Fibroblast of skin of scalp (primary cell): ENCODE data around the gene KLF1.
"Not testable (repeated sequence)": the region's sequence is repeated elsewhere in the genome, so short reads cannot be mapped to it uniquely, and the experiment has no call there.

Source experiments
- DNase-seq: peaks from one replicate; pipeline ENCODE4 v3.0.0-alpha.2; 2013

The KLF1 gene

DNA sequence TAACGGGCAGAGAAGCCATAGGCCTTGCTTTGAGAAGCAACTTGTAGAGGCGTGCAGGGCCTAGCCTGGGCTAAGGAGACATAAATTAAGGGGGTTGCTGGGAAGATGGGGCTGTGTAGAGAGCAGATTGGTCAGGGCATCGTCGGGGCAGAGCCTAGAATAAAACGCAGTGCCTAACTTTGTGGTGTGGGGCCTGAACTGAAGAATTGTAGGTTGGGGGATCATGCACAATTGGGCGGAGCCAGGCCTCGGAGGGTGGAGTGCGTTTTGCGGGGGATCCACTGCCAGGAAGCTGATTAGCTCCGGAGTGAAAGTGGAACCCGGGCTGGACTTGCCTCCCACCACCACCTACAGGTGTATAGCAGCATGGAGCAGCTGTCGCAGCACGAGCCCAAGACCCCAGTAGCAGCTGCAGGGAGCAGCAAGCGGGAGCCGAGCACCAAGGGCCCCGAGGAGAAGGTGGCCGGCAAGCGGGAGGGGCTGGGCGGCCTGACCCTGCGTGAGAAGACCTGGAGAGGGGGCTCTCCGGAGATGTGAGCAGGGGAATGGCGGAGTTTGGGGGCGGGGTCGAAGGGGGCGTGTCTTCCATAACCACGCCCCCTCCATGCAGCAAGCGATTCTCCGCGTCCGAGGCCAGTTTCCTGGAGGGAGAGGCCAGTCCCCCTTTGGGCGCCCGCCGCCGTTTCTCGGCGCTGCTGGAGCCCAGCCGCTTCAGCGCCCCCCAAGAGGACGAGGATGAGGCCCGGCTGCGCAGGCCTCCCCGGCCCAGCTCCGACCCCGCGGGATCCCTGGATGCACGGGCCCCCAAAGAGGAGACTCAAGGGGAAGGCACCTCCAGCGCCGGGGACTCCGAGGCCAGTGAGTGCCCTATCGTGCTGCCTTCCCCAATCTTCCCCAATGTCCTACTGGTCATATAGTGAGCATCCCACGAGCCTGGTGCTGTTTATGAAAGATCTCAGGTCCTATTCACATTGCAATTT lies 19.6 kb downstream of the KLF1 start:
- DNase-seq = peak; percentile 56

DNA sequence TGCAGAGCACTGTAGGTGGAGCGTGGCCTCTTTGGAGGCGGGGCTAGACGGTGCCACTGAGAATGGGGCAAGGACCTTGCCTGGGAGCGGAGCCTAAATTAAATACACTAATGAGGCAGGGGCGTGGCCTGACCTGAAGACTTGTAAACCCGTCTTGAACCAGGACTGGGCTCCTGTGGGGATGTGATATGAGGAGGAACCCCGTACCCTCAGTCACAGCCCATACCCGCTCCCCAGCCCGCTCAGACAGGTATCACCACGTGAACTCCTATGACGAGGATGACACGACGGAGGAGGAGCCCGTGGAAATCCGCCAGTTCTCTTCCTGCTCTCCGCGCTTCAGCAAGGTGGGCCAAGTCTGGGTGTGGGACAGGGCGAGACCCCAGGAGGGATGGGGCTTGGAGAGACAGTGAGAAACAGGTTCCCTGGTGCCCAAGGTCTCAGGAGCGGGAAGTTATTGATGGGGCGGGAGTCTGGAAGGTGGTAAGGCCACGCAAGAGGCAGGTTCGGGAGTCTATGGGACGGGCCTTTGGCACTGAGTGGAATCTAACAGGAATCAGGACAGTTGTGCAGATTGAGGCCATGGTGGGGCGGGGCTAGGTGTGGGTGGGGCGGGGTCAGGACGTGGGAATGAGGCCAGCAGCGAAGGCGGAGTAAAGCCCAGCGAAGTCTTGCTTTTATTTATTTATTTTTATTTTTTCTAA lies 20.4 kb downstream of the KLF1 start:
- DNase-seq = no peak

DNA sequence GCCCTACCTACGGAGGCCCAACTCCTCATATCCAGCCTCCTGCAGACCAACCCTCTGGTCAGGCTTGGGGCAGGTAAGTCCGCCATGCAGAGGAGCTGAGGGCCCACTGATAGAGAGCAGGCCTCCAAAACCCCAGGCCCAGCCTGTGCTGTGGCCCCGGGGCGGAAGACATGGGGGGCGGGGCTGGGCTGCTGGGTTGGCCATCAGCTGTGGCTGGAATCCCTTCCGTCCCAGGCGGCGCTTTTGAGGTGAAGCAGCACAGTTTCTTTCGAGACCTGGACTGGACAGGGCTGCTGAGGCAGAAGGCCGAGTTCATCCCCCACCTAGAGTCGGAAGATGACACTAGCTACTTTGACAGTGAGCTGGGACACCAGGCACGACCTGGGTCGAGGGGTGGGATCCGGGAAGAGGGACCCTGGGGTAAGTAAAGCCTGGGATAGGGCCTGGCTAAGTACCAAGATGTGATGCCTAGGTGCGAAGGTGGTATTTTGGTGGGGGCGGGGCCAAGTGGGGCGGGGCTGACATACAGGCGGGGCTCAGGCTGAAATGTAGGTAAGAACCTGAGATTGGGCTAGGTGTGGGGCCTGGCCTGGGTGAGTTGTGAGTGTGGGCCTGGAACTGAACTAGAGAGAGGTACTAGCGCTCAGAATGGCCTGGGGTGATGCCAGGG lies 21.1 kb downstream of the KLF1 start:
- no peak for DNase-seq

DNA sequence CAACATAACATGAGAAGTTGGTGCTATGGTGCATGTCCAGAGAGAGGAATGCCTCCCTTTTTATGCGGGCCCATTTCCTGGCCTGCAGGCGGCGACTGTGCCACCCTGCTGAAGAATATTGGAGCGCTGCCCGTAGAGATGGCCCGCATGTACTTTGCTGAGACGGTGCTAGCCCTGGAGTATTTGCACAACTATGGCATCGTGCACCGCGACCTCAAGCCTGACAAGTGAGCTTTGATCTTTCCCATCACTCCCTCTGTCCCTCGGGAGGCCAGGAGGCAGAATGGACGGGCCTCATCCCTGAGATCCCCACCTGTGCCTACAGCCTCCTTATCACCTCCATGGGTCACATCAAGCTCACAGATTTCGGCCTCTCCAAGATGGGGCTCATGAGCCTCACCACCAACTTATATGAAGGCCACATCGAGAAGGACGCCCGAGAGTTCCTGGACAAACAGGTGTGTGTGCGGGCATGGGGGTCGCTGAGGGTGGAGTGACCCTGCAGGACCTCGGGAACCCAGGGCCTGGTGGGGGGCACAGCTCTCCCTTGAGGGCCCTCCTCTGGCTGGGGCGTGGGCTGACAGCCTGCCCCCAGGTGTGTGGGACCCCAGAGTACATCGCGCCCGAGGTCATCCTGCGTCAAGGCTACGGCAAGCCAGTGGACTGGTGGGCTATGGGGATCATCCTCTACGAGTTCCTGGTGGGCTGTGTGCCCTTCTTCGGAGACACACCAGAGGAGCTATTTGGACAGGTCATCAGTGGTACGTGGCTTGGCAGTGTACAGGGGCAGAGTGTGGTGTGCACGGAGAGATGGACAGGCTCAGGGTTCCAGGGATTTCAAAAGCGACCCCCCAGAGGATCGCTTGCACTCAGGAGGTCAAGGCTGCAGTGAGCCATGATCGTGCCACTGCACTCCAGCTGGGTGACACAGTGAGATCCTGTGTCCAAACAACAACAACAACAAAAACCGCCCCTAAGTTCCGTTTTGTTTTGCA lies 22.0 kb downstream of the KLF1 start:
- DNase-seq = no peak

DNA sequence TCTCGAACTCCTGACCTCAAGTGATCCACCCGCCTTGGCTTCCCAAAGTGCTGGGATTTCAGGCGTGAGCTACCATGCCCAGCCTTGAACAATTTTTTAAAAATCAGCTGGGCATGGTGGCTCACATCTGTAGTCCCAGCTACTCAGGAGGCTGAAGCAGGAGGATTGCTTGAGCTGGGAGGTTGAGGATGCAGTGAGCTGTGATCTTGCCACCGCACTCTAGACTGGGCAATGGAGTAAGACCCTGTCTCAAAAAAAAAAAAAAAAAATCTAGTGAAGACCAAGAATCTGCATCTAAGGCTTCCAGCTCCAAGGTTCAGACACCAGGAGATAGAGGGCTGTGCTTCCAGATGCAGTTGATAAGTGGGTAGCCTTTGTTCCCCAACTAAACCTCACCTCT lies 22.9 kb downstream of the KLF1 start:
- no peak for DNase-seq

DNA sequence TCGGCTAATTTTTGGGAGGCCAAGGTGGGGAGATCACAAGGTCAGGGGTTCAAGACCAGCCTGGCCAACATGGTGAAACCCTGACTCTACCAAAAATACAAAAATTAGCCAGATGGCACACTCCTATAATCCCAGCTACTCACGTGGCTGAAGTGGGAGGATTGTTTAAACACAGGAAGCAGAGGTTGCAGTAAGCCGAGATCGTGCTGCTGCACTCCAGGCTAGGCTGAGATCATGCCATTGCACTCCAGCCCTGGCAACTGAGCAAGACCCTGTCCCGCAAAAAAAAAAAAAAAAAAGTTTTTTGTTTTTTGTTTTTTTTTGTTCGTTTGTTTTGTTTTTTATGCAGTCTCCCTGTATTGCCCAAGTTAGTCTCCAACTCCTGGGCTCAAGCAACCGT lies 27.5 kb downstream of the KLF1 start:
- no peak for DNase-seq

DNA sequence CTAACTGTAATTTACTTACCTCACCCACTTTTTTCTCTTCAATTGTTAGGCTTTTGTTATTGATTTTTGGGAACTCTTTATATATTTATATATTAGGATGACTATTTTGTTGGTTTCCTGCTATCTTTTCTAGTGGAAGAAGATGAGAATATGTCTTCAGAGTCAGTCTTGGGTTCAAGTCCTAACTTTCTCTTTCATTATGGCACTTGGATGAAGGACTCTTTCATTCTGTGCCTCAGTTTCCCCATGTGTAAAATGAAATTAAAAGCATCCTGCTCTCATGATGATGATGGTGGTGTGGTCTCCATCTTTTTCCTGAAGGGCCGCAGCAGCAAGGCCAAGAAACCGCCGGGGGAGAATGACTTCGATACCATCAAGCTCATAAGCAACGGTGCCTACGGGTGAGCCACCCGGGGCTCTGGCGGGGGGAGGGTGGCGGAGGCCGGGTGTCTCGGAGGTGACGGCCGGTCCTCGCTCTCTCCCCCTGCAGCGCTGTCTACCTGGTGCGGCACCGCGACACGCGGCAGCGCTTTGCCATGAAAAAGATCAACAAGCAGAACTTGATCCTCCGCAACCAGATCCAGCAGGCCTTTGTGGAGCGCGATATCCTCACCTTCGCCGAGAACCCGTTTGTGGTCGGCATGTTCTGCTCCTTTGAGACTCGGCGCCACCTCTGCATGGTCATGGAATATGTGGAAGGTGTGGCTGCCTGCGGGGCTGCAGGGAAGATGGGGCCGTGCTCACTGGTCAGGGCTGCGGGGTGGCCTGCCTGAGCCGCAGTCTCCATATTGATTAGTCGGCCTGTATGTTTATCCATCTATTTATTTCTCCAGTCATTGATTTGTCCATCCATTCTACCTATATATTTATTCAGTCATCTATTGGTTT lies 28.7 kb downstream of the KLF1 start:
- no peak for DNase-seq

DNA sequence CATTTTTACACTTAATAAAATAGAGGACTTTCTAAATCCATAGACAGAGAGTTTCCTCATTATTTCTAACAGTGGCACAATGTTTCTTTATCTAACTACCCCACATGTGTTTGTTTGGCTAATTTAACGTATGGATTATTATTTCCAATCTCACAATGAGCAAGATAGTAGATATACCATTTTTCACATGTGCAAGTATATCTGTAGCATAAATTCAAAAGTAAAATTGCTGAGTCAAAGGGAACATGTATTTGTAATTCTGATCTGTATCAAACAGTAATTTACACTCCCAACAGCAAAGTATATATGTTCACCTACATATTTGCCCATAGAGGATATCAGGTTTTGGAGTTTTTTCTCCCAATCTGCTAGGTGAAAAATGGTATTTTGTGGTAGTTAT lies 30.3 kb downstream of the KLF1 start:
- no peak for DNase-seq

DNA sequence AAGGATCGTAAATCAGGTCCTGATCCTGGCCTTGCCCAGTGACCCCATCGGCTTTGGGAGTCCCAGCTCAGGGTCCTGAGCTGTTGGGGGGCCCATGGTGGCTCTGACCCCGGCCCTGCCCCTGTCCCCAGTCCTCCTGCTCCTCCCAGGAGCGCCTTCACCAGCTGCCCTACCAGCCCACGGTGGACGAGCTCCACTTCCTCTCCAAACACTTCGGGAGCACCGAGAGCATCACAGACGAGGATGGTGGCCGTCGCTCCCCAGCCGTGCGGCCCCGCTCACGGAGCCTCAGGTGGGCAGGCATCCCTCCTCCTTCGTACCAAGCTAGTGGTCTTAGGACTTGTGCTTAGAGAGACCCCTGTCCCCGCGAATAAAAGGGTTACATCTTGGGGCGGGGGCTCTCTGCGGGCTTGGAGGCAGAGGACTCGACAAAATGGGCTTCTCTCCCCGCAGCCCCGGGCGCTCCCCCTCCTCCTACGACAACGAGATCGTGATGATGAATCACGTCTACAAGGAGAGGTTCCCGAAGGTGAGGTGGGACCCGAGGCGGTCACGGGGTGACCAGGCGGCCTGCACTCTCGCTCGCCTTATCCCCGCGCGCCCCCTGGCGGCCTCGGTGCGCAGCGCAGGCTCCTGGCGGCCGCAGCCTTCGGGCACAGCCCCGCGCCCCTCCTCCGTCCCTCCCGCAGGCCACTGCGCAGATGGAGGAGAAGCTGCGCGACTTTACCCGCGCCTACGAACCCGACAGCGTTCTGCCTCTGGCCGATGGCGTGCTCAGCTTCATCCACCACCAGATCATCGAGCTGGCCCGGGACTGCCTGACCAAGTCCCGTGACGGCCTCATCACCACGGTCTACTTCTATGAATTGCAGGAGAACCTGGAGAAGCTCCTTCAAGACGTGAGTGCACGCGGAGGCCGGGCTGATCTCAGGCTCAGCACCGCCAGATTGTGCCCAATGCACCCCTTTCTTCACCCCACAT lies 39.6 kb downstream of the KLF1 start:
- DNase-seq = peak; percentile 71

DNA sequence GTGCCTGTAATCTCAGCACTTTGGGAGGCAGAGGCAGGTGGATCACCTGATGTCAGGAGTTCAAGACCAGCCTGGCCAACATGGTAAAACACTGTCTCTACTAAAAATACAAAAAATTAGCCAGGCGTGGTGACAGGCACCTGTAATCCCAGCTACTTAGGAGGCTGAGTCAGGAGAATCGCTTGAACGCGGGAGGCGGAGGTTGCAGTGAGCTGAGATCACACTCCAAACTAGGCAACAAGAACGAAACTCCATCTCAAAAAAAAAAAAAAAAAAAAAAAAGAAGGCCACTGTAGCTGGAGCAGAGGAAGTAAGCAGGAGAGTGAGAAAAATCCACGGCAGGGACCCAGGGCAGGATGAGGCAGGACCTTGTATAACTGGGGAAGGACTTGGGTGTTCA lies 40.4 kb downstream of the KLF1 start:
- DNase-seq = not testable (repeated sequence)

DNA sequence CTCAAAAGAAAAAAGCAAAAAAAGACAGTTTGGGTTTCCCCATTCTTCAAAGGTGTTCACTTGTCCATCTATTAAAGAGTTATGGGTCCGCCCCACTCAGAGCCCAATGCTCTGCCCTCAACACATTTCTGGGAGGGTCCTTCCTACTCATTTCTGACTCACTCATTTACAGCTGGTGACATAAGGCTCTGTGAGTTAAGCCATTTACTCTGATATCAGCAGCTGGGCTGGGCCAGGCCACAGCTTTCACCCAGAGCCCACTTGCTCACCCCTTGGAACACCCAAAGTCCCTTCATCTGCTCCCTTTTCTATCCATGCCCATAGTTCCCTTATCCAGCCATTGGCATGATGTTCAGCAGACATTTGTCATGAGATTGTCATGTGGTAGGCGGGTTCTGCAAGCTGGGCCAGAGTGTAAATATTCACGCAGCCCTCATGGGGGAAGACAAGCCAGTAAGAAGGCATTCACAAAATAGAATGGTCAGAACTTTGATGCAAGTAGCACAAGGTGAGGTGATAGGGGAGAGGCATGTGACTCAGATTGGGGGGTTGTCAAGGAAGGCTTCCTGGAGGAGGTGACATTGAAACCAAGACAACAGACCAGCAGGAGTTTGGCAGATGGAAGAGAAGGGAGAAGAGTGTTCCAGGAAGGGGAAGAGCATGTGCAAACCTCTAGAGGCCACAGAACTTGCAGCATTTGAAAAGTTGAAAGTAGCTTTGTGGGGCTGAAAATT lies 42.8 kb downstream of the KLF1 start:
- DNase-seq = no peak

DNA sequence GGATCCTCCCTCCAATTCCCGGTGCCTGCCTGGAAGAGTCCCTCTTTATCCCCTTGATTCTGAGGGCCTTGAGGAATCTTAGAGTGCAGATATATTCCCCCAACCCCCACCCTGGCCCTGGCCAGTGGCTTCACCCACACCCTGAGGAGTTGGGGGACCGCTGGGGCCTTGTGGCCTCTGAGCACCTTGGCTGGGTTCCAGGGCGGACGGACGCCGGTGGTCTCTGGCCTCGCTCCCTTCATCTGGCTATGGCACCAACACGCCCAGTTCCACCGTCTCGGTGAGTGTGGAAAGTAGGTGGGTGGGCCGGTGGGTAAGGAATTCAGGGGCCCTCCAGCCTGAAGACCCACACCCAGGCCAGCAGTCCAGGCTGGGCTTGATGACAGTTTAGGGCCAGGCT lies 43.7 kb downstream of the KLF1 start:
- DNase-seq = no peak

DNA sequence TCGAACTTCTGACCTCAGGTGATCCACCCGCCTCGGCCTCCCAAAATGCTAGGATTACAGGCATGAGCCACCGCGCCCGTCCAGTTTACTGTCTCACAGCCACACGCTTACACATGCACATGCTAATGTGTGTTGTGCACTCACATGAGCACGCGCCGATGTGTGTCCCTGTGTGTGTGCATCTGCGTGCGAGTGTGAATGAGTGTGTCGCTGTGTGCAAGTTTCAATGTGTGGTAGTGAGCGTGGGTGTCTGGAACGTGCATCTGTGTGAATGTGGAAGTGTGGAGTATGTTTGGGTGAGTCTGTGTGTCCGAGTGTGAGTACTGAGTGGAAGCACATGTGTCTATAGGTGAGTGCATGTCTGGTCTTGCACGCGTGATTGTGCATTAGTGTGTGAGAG lies 44.5 kb downstream of the KLF1 start:
- DNase-seq = no peak

DNA sequence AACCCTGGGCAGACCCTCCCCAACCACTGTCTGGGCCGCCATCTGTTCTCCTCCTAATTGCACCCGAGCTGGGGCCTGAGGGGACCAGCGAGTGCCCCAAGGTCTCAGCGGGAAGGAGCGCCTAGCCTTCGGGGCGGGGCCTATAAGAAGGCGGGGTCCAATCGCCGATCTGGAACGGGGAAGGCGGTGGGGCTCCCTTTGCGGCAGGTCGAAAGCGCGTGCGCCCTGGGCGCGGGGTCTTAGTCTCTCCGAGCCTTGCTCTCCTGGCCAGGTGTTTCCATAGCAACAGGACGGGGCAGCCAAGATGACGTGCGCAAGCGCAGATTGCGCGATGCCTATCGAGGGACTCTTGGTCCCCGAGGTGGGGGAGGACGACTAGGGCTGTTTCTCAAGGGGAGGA lies 45.9 kb downstream of the KLF1 start:
- no peak for DNase-seq

DNA sequence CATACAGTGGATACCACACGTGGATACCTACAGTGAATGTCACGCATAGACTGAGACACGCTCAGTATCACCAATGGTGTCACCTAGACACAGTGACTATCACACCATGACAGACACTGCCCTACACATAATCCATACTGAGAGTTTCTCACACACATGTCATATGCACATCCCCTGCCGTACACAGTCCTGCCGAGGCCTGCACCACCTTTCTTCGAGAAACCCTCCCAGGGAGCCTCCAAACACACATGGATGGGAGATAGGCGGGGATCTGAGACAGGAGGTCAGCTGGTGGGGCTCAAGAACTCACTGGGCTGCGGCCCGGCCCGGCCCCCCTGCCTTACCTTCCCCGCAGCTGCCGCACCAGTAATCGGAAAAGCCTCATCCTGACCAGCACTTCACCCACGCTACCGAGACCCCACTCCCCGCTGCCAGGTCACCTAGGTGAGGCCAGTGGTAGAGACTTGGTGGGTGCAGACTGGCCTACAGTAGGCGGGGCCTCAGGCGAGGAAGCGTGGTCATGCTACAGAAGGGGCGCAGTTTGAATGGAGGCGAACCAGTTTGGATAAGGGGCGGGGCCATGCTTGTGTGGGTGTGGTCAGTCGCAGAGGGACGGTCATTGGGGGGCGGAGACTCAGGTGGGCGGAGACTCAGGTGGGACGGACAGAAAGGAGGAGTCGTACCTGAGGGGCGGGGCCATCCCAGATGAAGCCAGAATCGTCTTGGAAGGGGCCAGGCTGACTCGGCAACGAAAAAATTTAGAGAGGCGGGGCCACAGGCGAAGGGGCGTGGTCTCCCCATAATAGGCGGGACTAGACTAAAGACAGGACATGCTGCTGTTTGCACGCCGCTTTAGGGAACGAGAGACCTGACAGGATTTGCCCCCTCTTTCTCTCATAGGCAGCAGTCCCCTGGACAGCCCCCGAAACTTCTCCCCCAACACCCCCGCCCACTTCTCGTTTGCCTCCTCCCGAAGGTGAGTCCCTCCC lies 46.6 kb downstream of the KLF1 start:
- DNase-seq = peak; percentile 67

DNA sequence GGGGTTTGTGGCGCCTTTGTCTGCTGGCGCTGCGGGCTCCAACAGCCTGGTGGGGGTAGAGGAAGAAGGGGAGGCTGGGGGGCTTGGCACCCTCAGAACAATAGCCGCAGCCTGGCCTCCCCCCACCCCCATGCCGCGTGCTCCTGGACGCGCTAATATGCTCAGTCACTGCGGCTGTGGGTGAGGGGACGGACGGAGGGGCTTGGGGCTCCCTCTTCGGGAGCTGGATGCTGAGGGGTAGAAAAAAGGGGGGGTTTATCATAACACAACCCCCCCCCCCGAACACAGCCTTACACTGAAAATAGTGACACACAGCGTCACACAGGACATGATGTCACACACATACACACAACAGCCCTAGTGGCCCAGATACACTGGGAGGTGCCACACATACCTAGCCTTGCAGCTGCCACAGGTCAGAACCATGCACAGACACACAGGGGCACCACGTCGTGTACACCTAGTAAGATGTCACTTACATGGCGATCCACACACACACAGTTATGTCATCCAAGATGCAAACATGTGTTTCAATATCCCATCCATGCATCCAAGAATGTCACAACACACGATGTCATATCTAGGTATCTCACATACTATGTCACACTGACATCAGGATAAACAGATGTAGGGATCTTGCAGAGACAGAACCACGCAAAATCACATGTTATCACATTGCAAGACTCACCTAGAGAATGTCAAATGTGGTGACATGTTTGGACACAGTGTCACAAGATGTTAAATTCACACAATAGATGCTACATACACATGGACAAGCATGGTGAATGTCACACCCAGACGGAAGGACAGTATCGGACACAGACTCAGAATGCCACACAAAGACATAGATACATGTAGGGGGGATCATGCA lies 47.9 kb downstream of the KLF1 start:
- no peak for DNase-seq
